Stimulated activated naive CD8-positive, alpha-beta T cell treated with anti-CD3 and anti-CD28 coated beads, Interleukin-15, Interleukin-2, amounts not matched to agents 100 U/mL and 50 U/mL, for 24 hours (primary cell): ENCODE data around the gene ZNF688.
"Not testable (repeated sequence)": the region's sequence is repeated elsewhere in the genome, so short reads cannot be mapped to it uniquely, and the experiment has no call there.

Source experiments
- ATAC-seq: fragments of 150-1000 bp; cut with Tn5 transposase; one replicate; pipeline ENCODE4 v1.10.0; 2021
- DNase-seq: peaks from one replicate; pipeline ENCODE4 v3.0.0; 2021

Gene ZNF688

GRCh38 chr16:30557707-30557956 lies 13.9 kb downstream of the ZNF688 start:
- no peak for ATAC-seq
- peak; percentile 54 for DNase-seq

GRCh38 chr16:30556125-30556473 lies 15.4 kb downstream of the ZNF688 start:
- ATAC-seq = no peak
- no peak for DNase-seq

GRCh38 chr16:30555315-30556124 lies 16.0 kb downstream of the ZNF688 start:
- DNase-seq (no peak), ATAC-seq (no peak)

GRCh38 chr16:30554557-30555314 lies 16.8 kb downstream of the ZNF688 start:
- ATAC-seq = no peak
- DNase-seq = no peak

GRCh38 chr16:30553393-30553899 lies 18.1 kb downstream of the ZNF688 start:
- DNase-seq = no peak
- no peak for ATAC-seq

GRCh38 chr16:30552956-30553355 lies 18.6 kb downstream of the ZNF688 start:
- DNase-seq (no peak), ATAC-seq (no peak)

GRCh38 chr16:30551781-30552180 lies 19.7 kb downstream of the ZNF688 start:
- DNase-seq (peak; percentile 63), ATAC-seq (peak; percentile 89)

GRCh38 chr16:30548416-30549253 lies 22.9 kb downstream of the ZNF688 start:
- ATAC-seq (no peak), DNase-seq (no peak)

- no peak for DNase-seq
Measured at GRCh38 chr16:30546115-30546514, 25.4 kb downstream of the ZNF688 start.

GRCh38 chr16:30543067-30543466 lies 28.4 kb downstream of the ZNF688 start:
- DNase-seq (no peak), ATAC-seq (no peak)

More at GRCh38 chr16:30546115-30546514, 25.4 kb downstream of the ZNF688 start:
- no peak for ATAC-seq

- DNase-seq (no peak), ATAC-seq (no peak)
Measured at GRCh38 chr16:30541502-30542329, 29.8 kb downstream of the ZNF688 start.

GRCh38 chr16:30540916-30541464 lies 30.5 kb downstream of the ZNF688 start:
- ATAC-seq = not testable (repeated sequence)

GRCh38 chr16:30539986-30540526 lies 31.5 kb downstream of the ZNF688 start:
- DNase-seq, ATAC-seq: not testable (repeated sequence)

More at GRCh38 chr16:30540916-30541464, 30.5 kb downstream of the ZNF688 start:
- not testable (repeated sequence) for DNase-seq

GRCh38 chr16:30539000-30539964 lies 32.2 kb downstream of the ZNF688 start:
- DNase-seq = no peak
- ATAC-seq = no peak

- not testable (repeated sequence) for DNase-seq, ATAC-seq
Measured at GRCh38 chr16:30536391-30537024, 35.0 kb downstream of the ZNF688 start.

- DNase-seq (peak; percentile 70), ATAC-seq (peak; percentile 69)
Measured at GRCh38 chr16:30535777-30536190, 35.7 kb downstream of the ZNF688 start.

- peak; percentile 10 for ATAC-seq
Measured at GRCh38 chr16:30535106-30535776, 36.3 kb downstream of the ZNF688 start.

GRCh38 chr16:30534368-30535105 lies 37.0 kb downstream of the ZNF688 start, which contains the start of gene ZNF747:
ZNF747 (minus strand) TSS chr16:30534858; CDS start chr16:30534679, 179 bp downstream.
- ATAC-seq (peak; percentile 79), DNase-seq (peak; percentile 93)

More at GRCh38 chr16:30535106-30535776, 36.3 kb downstream of the ZNF688 start:
- no peak for DNase-seq
